ENCODE measurements around the gene POLN.
A peak's percentile ranks its signal among the peaks of the same experiment; 100 is the strongest.
"Not testable (repeated sequence)": the region's sequence is repeated elsewhere in the genome, so short reads cannot be mapped to it uniquely, and the experiment has no call there.

The POLN gene

GRCh38 chr4:2212831-2213230, 29.1 kb downstream of the POLN start:
- DNase-seq = no peak

- not testable (repeated sequence) for DNase-seq
Measured at GRCh38 chr4:2202789-2203188, 39.1 kb downstream of the POLN start.

GRCh38 chr4:2194496-2194895, 47.4 kb downstream of the POLN start:
- DNase-seq = no peak

GRCh38 chr4:2193326-2193725, 48.6 kb downstream of the POLN start:
- DNase-seq = no peak

- no peak for DNase-seq
Measured at GRCh38 chr4:2186865-2187172, 55.1 kb downstream of the POLN start.

DNA sequence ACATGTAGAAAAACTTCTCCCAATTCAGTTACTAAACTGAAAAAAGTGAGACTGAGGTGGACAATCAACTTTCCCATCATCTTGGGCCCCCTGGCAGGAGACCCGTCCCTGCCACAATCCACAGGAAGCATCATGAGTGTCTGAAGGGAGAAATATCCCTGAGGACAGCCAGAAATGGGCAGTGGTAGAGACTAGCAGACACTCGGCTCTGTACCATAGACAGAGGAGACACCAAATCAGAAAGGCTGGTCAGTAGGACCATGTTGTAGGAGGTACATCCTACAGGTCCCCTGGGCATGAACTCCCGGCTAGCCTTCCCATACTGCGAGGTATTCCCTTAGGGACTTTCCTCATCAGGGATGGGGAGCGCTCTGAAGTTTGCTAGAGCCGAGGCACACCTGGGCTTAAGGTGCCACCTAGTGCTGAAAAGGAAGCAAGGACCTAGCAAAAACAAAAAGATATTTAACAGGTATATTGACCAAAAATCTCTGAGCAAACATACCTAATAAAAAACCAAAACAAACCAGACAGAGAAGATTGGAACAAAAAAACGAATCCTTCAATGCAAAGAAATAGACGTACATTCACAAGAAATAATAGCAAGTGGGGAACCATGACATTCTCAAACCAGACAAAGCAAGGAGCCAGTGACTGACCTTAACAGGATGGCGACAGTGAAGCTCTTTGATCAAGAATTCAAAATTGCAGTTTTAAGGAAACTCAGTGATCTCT, 55.6 kb downstream of the POLN start:
- DNase-seq = peak; percentile 13

DNA sequence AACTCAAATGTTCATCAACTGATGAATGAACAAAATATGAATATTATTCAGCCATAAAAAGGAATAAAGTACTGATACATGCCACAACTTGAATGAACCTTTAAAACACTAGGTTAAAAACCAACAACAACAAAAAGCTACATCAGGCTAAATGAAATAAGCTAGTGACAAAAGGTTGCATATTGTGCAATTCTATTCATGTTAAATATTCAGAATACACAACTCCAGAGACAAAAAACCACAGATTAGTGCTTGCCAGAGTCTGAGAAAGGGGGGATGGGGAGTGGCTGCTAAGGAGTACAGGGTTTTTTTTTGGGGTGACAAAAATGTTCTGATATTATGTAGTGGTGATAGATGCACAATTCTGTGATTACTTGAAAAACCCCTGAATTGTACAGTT, 58.5 kb downstream of the POLN start:
- DNase-seq = peak; percentile 14

GRCh38 chr4:2182994-2183393, 58.9 kb downstream of the POLN start:
- DNase-seq = no peak

DNA sequence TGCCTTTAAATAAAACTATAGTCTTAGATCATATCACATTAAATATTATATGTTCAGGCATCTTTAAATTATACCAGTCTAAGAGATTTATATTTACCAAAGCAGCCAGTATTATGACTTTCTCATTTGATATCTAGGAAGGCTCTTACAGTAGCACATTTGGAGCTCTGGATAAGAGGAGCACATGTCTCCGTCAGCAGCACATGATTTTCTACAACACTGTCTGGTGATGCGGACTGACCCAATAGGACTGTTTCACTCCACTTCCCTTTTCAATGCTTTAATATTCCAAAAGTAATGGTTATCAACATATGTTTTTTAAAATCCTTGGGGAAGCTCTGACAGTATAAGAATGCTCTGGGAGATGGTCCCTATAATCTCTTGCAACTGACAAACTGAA, 61.5 kb downstream of the POLN start:
- no peak for DNase-seq

DNA sequence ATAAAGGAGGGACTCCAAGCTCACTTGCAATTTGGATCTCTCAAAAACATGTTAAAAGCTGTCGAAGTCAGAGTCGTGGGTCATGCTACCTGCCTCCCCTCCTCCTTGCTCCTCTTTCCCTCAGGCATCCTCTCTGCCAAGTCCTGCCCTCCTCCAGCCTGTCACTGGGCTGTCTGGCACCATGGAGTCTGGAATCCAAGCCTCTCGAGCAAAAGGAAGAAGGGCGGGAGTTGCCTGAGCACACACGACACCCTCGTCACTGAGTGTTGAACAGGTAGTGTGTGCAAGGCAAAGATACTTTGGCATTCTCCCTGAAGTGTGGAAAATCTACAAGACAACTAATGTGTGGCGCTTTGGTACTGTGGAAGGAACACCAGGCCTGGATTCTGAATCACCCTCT, 62.2 kb downstream of the POLN start:
- DNase-seq = no peak

GRCh38 chr4:2178986-2179385, 62.9 kb downstream of the POLN start:
- no peak for DNase-seq

GRCh38 chr4:2177443-2178093, 64.4 kb downstream of the POLN start:
- DNase-seq = peak; percentile 27

GRCh38 chr4:2175990-2176698, 65.8 kb downstream of the POLN start:
- no peak for DNase-seq

- no peak for DNase-seq
Measured at GRCh38 chr4:2174061-2174460, 67.9 kb downstream of the POLN start.

GRCh38 chr4:2172627-2173231, 69.2 kb downstream of the POLN start:
- no peak for DNase-seq

DNA sequence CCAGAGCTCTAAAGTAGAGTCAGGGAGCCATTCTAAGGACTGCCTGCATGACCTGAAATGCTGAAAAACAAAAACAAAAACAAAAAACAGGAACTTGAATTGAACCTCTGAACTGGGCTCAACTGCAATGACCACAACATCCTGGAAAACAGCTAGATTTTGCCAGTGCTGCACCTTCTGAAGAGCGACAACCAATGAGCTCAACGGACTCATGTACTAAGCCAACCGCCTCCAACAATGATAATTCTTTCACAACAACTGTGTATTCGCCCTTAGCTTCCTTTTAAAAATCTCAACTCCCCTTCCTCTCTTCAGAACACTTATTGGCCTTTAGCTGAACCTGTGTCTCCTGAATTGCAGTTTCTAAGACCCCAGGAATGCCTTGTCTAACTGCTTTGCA, 69.8 kb downstream of the POLN start:
- DNase-seq = peak; percentile 38

DNA sequence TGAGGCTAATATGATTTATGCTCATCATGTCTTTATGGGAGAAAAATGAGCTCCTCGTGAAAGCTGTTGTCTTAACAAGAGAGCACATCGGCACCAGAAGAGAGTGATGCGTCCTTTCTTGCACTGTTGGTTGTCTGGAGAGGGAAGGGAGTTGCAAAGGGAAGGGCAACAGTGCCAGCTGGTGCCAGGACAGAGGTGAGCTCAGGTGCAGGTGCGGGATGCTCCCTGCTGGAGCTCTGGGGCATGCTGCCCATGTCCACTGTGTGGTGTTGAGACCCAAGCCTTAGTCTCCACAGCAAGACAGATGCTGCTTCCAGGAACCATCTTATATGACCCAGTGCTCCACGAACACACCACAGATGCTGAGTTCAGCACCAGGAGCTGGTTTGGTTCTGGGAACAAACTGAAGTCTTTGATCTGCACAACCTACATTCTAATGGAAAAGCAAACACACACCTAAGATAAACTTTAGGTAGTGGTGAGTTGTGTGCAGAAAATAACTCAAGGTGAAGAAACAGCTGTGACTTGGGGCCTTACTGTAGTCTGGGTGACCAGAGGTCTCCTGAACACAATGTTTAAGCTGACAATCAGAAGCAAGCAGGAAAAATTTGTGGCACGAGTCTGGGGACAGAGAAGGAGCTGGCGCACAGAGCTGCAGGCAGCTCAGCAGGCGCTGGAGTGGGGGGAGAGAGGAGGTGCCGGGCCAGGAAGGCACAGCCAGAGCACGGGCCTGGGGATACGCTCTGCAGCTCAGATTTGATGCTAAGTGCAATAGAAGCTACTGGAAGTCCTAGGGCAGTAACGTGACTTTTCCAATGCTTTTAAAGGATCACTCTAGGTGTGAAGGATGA, 73.2 kb downstream of the POLN start:
- no peak for DNase-seq

DNA sequence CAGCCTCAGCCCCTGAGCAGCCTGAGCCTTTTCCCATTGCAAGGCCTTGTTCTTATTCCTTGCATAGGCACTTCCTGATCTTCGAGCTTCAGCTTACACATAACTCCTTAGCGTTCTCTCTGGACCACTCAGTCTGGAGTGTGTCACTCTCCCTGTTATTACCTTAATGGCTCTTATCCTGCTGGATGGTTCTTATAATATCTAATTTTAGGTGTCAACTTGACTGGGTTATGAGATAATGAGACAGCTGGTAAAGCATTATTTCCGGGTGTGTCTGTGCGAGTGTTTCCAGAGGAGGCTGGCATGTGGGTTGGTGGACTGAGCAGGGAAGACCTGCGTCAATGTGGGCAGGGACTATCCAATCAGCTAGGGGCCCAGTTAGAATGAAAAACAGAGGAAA, 75.7 kb downstream of the POLN start:
- DNase-seq = no peak

DNA sequence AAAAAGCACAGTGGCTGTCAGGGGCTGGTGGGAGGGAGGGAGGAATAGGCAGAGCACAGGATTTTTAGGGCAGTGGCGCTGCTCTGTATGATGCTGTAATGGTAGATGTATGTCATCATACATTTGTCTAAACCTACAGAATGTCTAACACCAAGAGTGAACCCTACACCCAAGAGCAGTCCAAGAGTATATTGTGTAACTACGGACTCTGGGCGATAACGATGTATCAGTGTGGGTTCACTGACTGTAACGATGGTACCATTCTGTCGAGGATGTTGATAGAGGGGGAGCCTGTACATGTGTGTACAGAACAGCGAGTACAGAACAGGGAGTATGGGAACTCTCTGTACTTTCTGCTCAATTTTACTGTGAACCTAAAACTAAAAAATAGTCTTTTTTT, 76.5 kb downstream of the POLN start:
- no peak for DNase-seq

- DNase-seq = no peak
Measured at GRCh38 chr4:2163311-2163821, 78.6 kb downstream of the POLN start.

GRCh38 chr4:2161092-2161703, 80.7 kb downstream of the POLN start:
- DNase-seq = not testable (repeated sequence)

DNA sequence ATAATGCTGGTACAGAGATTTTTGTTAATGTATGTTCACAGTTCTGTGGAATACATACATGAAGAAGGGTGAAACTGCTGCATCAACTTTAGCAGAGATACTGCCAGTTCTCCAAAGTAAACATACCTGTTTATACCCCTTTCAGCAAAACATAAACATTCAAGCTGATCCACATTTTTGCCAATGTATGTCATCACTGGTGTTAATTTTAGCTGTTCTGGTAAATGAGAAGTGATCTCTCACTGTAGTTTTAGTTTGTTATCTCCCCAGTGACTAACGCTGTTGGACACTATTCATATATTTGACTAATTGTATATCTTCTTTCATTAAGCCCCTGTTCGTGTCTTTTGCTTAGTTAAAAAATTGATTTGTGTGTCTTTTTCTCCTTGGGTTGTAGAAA, 82.0 kb downstream of the POLN start:
- no peak for DNase-seq

Data from hematopoietic multipotent progenitor cell treated with erythropoietin and hydrocortisone succinate and interleukin-3 and kit ligand, for 4 days (in vitro differentiated cells).